Heart right ventricle (tissue), 16 donors: ENCODE results near the gene NPR1. TPM values are rescaled to one million over a fixed set of nuclear protein-coding genes. Genes with fewer than 3 reads are reported as not detected.

Experiments used
- ATAC-seq, 8 donors: fragments of 200-7000 bp; cut with Tn5 transposase; one replicate each; pipeline ENCODE4 v1.9.1; 2020; ENCODE audit warnings: mild to moderate bottlenecking in 8 of 8, moderate library complexity in 8 of 8, moderate number of reproducible peaks in 1 of 8
- DNase-seq, 2 donors: peaks; one replicate each; pipeline ENCODE4 v3.0.0-alpha.2; 2020
- H3K27ac ChIP-seq, 10 donors: fragments of 200-600 bp; sonication (generic) in 2 of 10; one replicate each; pipeline versions ENCODE4 v1.5.0 to v1.8.0; 2020 to 2022; ENCODE audit warnings: mild to moderate bottlenecking in 3 of 10
- H3K27me3 ChIP-seq, 7 donors: fragments of 200-600 bp; one replicate each; pipeline ENCODE4 v1.8.0; 2021 to 2022; ENCODE audit warnings: mild to moderate bottlenecking in 2 of 7
- H3K36me3 ChIP-seq, 9 donors: fragments of 200-600 bp; sonication (generic) in 1 of 9; one replicate each; pipeline versions ENCODE4 v1.5.0 to v1.8.0; 2020 to 2022; ENCODE audit warnings: mild to moderate bottlenecking in 2 of 9
- H3K4me1 ChIP-seq, 9 donors: fragments of 200-600 bp; sonication (generic) in 1 of 9; one replicate each; pipeline versions ENCODE4 v1.5.0 to v1.8.0; 2020 to 2022; ENCODE audit warnings: mild to moderate bottlenecking in 4 of 9
- H3K4me3 ChIP-seq, 10 donors: fragments of 200-600 bp; sonication (generic) in 2 of 10; one replicate each; pipeline versions ENCODE4 v1.5.0 to v1.8.0; 2020 to 2022; ENCODE audit warnings: mild to moderate bottlenecking in 7 of 10, moderate library complexity in 2 of 10
- H3K9me3 ChIP-seq, 11 donors: fragments of 200-600 bp in 10 of 11; sonication (generic) in 2 of 11; one replicate each; pipeline versions ENCODE4 v1.5.0 to v1.8.0; 2013 to 2022; ENCODE audit warnings: mild to moderate bottlenecking in 2 of 11, control low read depth in 1 of 11, moderate library complexity in 1 of 11
- WGBS, 2 donors: extraction: QIAGEN DNeasy Blood & Tissue Kit; methylation state at CpG; one replicate each; pipeline ENCODE4 v1.1.7; 2013; ENCODE audit warnings: inconsistent platforms in 1 of 2; 5-methylcytosine and 5-hydroxymethylcytosine counted together
- intact Hi-C, 10 donors: fragments of 100-400 bp; cut with DNase I; formaldehyde crosslinking; loops; one replicate each; pipeline versions ENCODE4 v1.11.1 to v1.14.2; 2022
- long read RNA-seq, 3 donors: library from polyadenylated mRNA; unstranded; transcript quantifications; one replicate each; pipeline ENCODE4 v2.0.0, GENCODE V29; 2020 to 2021
- polyA plus RNA-seq, 2 donors: library from polyadenylated mRNA; stranded (reverse); fragments of 200-250 nt; gene quantifications; one replicate each; pipeline ENCODE4 v1.2.3, GENCODE V29; 2013
- total RNA-seq, 10 donors: library from RNA; stranded (reverse); fragmentation: NEBNext Ultra II Directional in 3 of 10; extraction: Animal tissue kit (Norgen Biotek cat#: 25700) in 3 of 10; gene quantifications; one replicate each; pipeline versions ENCODE4 v1.2.1 to v1.2.4, GENCODE V29; 2021 to 2023
- TF ChIP-seq, protein P1 (sequence below), 9 donors: fragments of 200-600 bp; sonication (generic) in 2 of 9; IDR thresholded peaks; one replicate each; pipeline versions ENCODE4 v1.5.0 to v1.8.0; 2021 to 2022; ENCODE audit warnings: antibody characterized with exemption in 9 of 9, mild to moderate bottlenecking in 5 of 9, moderate library complexity in 1 of 9
- donor health status: Arrhythmogenic right ventricular cardiomyopathy.
- donor health status: ischemic (EF 13 %, LVEDD 7.1; RV severe dilation, severe dysfunction).
- donor health status: healthy with polysubstance abuse.
- donor health status: DM: no; HTN: yes; CAD: no.
- donor health status: DM: no; HTN: no; CAD: no.
- donor health status: ischemic (EF 25% LVEDD 6.9; RV normal size, moderate dysfunction).
- donor health status: ischemic (EF 25% LVEDD 5.7; RV mildly dilated, moderate dysfunction).
- donor health status: healthy.
- donor health status: DM: yes; HTN: yes; CAD: no.
- donor health status: Ischemic cardiomyopathy.
- donor health status: ischemic (EF 35%, LVEDD 5.7; RV mildly dilated, moderate dysfunction).
- donor health status: nonischemic (EF 11% LVEDD 7.7; RV severe dilation, severe dysfunction).
- donor health status: DM: yes; HTN: yes; CAD: no.
- donor health status: PGD.
- donor health status: ischemic (EF 29% LVEDD 5.4; RV normal size, mild dysfunction).
- donor health status: nonischemic (EF 23%, LVEDD 6.1; RV moderate dilation, normal function).

NPR1 gene
- total RNA-seq = 10 to 100 TPM in 6 of 10 donors, 1 to 10 TPM in 4; 8.0 to 24.3 (median 10.4) TPM
- polyA plus RNA-seq = 10 to 100 TPM; 24.3 to 29.0 TPM
- long read RNA-seq, donor 1, full-length matches to known transcripts = 14 of 25 reads
- long read RNA-seq, donor 1, partial matches to known transcripts = 6 of 25 reads
- long read RNA-seq, donor 1, other reads (novel, unspliced or antisense) = 5 of 25 reads
- long read RNA-seq, donor 2, full-length matches to known transcripts = 14 of 21 reads
- long read RNA-seq, donor 2, partial matches to known transcripts = 5 of 21 reads
- long read RNA-seq, donor 2, other reads (novel, unspliced or antisense) = 2 of 21 reads
- long read RNA-seq, donor 3, full-length matches to known transcripts = 47 of 86 reads
- long read RNA-seq, donor 3, partial matches to known transcripts = 18 of 86 reads
- long read RNA-seq, donor 3, other reads (novel, unspliced or antisense) = 21 of 86 reads

DNA sequence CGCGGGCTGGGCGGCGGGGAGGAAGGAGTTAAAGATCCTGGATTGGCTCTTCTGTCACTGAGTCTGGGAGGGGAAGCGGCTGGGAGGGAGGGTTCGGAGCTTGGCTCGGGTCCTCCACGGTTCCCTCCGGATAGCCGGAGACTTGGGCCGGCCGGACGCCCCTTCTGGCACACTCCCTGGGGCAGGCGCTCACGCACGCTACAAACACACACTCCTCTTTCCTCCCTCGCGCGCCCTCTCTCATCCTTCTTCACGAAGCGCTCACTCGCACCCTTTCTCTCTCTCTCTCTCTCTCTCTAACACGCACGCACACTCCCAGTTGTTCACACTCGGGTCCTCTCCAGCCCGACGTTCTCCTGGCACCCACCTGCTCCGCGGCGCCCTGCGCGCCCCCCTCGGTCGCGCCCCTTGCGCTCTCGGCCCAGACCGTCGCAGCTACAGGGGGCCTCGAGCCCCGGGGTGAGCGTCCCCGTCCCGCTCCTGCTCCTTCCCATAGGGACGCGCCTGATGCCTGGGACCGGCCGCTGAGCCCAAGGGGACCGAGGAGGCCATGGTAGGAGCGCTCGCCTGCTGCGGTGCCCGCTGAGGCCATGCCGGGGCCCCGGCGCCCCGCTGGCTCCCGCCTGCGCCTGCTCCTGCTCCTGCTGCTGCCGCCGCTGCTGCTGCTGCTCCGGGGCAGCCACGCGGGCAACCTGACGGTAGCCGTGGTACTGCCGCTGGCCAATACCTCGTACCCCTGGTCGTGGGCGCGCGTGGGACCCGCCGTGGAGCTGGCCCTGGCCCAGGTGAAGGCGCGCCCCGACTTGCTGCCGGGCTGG, at the start of gene NPR1:
Gene NPR1 (plus strand): TSS at position 170 of the 818 bp plus-strand sequence. CDS start 421 bp downstream, at position 591.
- 0 to 1% methylated on average over 66 to 78 of the region's 78 CpGs for WGBS, 2 donors
- ATAC-seq = peak; percentile 75 to 90 (median 84)
- Histone ChIP-seq H3K9me3 (no peaks in the 10 kb centered on the region), H3K36me3 (peaks cover 0 to 21% (median 0%) of the 10 kb centered on the region in 9 donors), H3K4me1 (peaks cover 8 to 28% (median 22%) of the 10 kb centered on the region in 9 donors), H3K27me3 (peaks cover 9 to 41% (median 19%) of the 10 kb centered on the region in 7 donors), H3K27ac (peak within 1 kb of the TSS; percentile 62 to 85 (median 78)), H3K4me3 (peak within 1 kb of the TSS; percentile 48 to 73 (median 66))
- intact Hi-C loops = loop anchor here (1.0 to 10.0 kb wide), 15 partner anchors 69 to 309 kb away; partner anchors contain the start of gene RAB13 (in 9 of the 10)
- TF ChIP-seq, protein P1, sequence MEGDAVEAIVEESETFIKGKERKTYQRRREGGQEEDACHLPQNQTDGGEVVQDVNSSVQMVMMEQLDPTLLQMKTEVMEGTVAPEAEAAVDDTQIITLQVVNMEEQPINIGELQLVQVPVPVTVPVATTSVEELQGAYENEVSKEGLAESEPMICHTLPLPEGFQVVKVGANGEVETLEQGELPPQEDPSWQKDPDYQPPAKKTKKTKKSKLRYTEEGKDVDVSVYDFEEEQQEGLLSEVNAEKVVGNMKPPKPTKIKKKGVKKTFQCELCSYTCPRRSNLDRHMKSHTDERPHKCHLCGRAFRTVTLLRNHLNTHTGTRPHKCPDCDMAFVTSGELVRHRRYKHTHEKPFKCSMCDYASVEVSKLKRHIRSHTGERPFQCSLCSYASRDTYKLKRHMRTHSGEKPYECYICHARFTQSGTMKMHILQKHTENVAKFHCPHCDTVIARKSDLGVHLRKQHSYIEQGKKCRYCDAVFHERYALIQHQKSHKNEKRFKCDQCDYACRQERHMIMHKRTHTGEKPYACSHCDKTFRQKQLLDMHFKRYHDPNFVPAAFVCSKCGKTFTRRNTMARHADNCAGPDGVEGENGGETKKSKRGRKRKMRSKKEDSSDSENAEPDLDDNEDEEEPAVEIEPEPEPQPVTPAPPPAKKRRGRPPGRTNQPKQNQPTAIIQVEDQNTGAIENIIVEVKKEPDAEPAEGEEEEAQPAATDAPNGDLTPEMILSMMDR (IDR thresholded peaks at IDR 0.05) = no peak
- DNase-seq = peak; percentile 69 to 72

GRCh38 chr1:153629343-153629665, 49.2 kb upstream of the NPR1 start:
- TF ChIP-seq, protein P1 (IDR thresholded peaks at IDR 0.05) = no peak
- Histone ChIP-seq H3K27ac (peak overlapping the region; percentile 51 to 98 (median 90)), H3K27me3 (no peaks in the 10 kb centered on the region), H3K9me3 (no peaks in the 10 kb centered on the region), H3K4me1 (peaks cover 19 to 85% (median 59%) of the 10 kb centered on the region in 9 donors), H3K36me3 (peaks cover 0 to 15% (median 0%) of the 10 kb centered on the region in 9 donors), H3K4me3 (peak overlapping the region in 9 of 10 donors; percentile 19 to 71 (median 58))
- DNase-seq = no peak
- no peak for ATAC-seq
- intact Hi-C loops = loop anchor here in 1 of 10 donors (5.0 kb wide), 1 partner anchor 43 kb away; the partner anchor contains the start of gene ILF2
- WGBS, 2 donors = 62 to 68% methylated on average over 5 of the region's 5 CpGs

DNA sequence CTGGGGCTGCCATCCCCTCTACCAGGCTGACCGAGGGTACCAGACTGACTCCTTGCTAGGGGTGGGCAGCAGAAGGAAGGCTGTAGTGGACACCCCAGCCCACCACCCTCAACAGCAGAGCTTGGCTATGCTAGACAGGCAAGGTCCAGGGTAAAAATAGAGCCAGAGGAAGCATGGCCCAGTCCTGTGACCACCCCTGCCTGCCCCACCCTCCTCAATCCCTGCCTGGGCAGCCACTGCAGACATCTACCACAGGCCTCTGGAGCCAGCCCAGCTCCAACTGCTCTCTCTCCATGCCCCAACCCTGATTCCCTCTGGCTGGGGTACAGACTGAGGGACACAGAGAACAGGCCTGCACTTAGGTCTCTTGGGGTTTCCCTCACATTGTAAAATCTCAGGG, 48.5 kb upstream of the NPR1 start:
- H3K9me3 ChIP-seq = no peaks in the 10 kb centered on the region
- TF ChIP-seq, protein P1 (IDR thresholded peaks at IDR 0.05) = no peak
- H3K27me3 ChIP-seq = no peaks in the 10 kb centered on the region
- H3K4me3 ChIP-seq = peak overlapping the region in 9 of 10 donors; percentile 19 to 71 (median 58)
- peak; percentile 67 to 80 for DNase-seq
- H3K36me3 ChIP-seq = peaks cover 0 to 9% (median 0%) of the 10 kb centered on the region in 9 donors
- H3K4me1 ChIP-seq = peaks cover 20 to 82% (median 54%) of the 10 kb centered on the region in 9 donors
- WGBS, 2 donors = 53 to 72% methylated on average over 1 of the region's 1 CpG
- ATAC-seq = peak in 7 of 8 donors; percentile 19 to 52 (median 31)
- H3K27ac ChIP-seq = peak overlapping the region; percentile 51 to 98 (median 90)
- intact Hi-C loops = loop anchor here in 2 of 10 donors (5.0 kb wide), 2 partner anchors 37 to 42 kb away; partner anchors contain the start of gene ILF2 (in 1 of the 2)

DNA sequence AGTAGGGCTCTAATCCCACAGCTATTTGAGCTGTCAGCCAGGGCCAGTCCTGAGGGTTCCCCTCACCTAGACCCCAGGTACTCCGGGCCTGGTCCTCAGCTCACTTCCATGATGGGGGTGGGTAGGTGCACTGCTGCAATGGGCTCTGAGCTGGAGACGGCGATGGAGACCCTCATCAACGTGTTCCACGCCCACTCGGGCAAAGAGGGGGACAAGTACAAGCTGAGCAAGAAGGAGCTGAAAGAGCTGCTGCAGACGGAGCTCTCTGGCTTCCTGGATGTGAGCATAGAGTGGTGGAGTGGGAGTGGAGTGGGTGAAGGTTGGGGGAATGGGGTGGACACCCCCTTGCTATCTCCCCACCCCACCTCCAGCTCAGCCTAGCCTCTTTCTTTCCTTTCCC, 48.1 kb upstream of the NPR1 start:
- Histone ChIP-seq H3K4me3 (peak overlapping the region in 8 of 10 donors; percentile 13 to 71 (median 58)), H3K27ac (peak overlapping the region; percentile 38 to 98 (median 90)), H3K36me3 (peaks cover 0 to 6% (median 0%) of the 10 kb centered on the region in 9 donors), H3K9me3 (no peaks in the 10 kb centered on the region), H3K4me1 (peaks cover 20 to 82% (median 57%) of the 10 kb centered on the region in 9 donors), H3K27me3 (no peaks in the 10 kb centered on the region)
- TF ChIP-seq, protein P1 (IDR thresholded peaks at IDR 0.05) = no peak
- WGBS, 2 donors = 76 to 81% methylated on average over 7 of the region's 7 CpGs
- intact Hi-C loops = loop anchor here in 1 of 10 donors (5.0 kb wide), 1 partner anchor 37 kb away; no protein-coding TSS in a partner anchor
- ATAC-seq (no peak), DNase-seq (no peak)
